NT2/D1 (cell line): ENCODE data around the gene SEC22A.

Experiments
- SUZ12 ChIP-seq: IDR thresholded peaks from 2 replicates; pipeline ENCODE4 v1.6.1; 2011; ENCODE audit not compliant: insufficient read length, insufficient read depth; ENCODE audit errors: extremely low read depth
- YY1 ChIP-seq: IDR thresholded peaks from 2 replicates; pipeline ENCODE4 v1.6.1; 2011; ENCODE audit not compliant: insufficient read length, insufficient read depth
- ZNF274 ChIP-seq: IDR thresholded peaks from 2 replicates; pipeline ENCODE4 v1.6.1; 2011; ENCODE audit warnings: mild to moderate bottlenecking, low read depth, low read length

- no peak for TF ChIP-seq SUZ12
- no peak for TF ChIP-seq ZNF274
- TF ChIP-seq YY1 = no peak
Observed at GRCh38 chr3:123294296-123294938, 92.7 kb downstream of the SEC22A start.
